Suprapubic skin (tissue), 4 donors: ENCODE results near the gene PPP1CA. TPM values are rescaled to one million over a fixed set of nuclear protein-coding genes. Genes with fewer than 3 reads are reported as not detected.

Source experiments
- total RNA-seq, 4 donors: library from RNA; depleted of rRNA; stranded (reverse); fragments of >200 nt; gene quantifications; one replicate each; pipeline ENCODE4 v1.1.0, GENCODE V29; 2016

PPP1CA gene
- total RNA-seq, 4 donors from 2014 or later = 75.6 to 158 (median 121) TPM

Other genes starting within 250 kb of the PPP1CA start
- 100 to 1,000 TPM in 2 of 4 donors, 10 to 100 TPM in 2; 84.3 to 157 (median 105) TPM for gene GRK2, start 135.4 kb downstream of the PPP1CA start, total RNA-seq
- 100 to 1,000 TPM in 1 of 4 donors, 10 to 100 TPM in 3; 55.7 to 154 (median 77.2) TPM for gene ANKRD13D, start 112.6 kb downstream of the PPP1CA start, total RNA-seq
- 100 to 1,000 TPM in 1 of 4 donors, 10 to 100 TPM in 3; 49.4 to 107 (median 63.9) TPM for gene SSH3, start 98.3 kb downstream of the PPP1CA start, total RNA-seq
- 10 to 100 TPM; 54.5 to 75.7 (median 65.0) TPM for gene POLD4, start 48.3 kb downstream of the PPP1CA start, total RNA-seq
- 1 to 10 TPM; 2.7 to 5.5 (median 4.0) TPM for gene CLCF1, start 28.3 kb downstream of the PPP1CA start, total RNA-seq
- gene RAD9A, start 9.9 kb downstream of the PPP1CA start, total RNA-seq = 10 to 100 TPM; 24.1 to 86.9 (median 28.5) TPM
- under 1 TPM; 0.26 to 0.64 (median 0.52) TPM for gene TBC1D10C, start 2.2 kb upstream of the PPP1CA start, total RNA-seq
- gene CARNS1, start 13.8 kb upstream of the PPP1CA start, total RNA-seq = under 1 TPM; 0.21 to 0.94 (median 0.74) TPM
- 100 to 1,000 TPM; 147 to 193 (median 158) TPM for gene RPS6KB2, start 26.6 kb upstream of the PPP1CA start, total RNA-seq
- 1 to 10 TPM in 2 of 4 donors, under 1 TPM in 2; 0.59 to 4.3 (median 2.0) TPM for gene PTPRCAP, start 35.8 kb upstream of the PPP1CA start, total RNA-seq
- 10 to 100 TPM; 46.7 to 64.2 (median 47.1) TPM for gene CORO1B, start 41.6 kb upstream of the PPP1CA start, total RNA-seq
- under 1 TPM in 1 of 4 donors, not detected in 3; 0.34 TPM for gene GPR152, start 50.9 kb upstream of the PPP1CA start, total RNA-seq
- gene CABP4, start 53.5 kb upstream of the PPP1CA start, total RNA-seq = 1 to 10 TPM in 1 of 4 donors, under 1 TPM in 2, not detected in 1; 0.38 to 2.5 (median 0.72) TPM
- gene TMEM134, start 67.4 kb upstream of the PPP1CA start, total RNA-seq = 100 to 1,000 TPM; 131 to 376 (median 207) TPM
- 10 to 100 TPM; 30.5 to 58.4 (median 42.2) TPM for gene AIP, start 81.2 kb upstream of the PPP1CA start, total RNA-seq
- gene PITPNM1, start 103.5 kb upstream of the PPP1CA start, total RNA-seq = 10 to 100 TPM; 12.4 to 25.7 (median 19.7) TPM
- 10 to 100 TPM; 16.7 to 44.6 (median 30.9) TPM for gene CDK2AP2, start 106.3 kb upstream of the PPP1CA start, total RNA-seq
- not detected for gene CABP2, start 121.6 kb upstream of the PPP1CA start, total RNA-seq
- gene GSTP1, start 182.0 kb upstream of the PPP1CA start, total RNA-seq = 1,000 to 10,000 TPM in 3 of 4 donors, 100 to 1,000 TPM in 1; 564 to 1,559 (median 1,256) TPM
- gene NDUFV1, start 205.1 kb upstream of the PPP1CA start, total RNA-seq = 100 to 1,000 TPM; 200 to 361 (median 275) TPM
- gene NUDT8, start 228.1 kb upstream of the PPP1CA start, total RNA-seq = 10 to 100 TPM; 33.9 to 48.8 (median 46.3) TPM
- gene TBX10, start 237.9 kb upstream of the PPP1CA start, total RNA-seq = not detected
- gene ACY3, start 248.9 kb upstream of the PPP1CA start, total RNA-seq = not detected